ENCODE results near the gene UTP25.

DNA sequence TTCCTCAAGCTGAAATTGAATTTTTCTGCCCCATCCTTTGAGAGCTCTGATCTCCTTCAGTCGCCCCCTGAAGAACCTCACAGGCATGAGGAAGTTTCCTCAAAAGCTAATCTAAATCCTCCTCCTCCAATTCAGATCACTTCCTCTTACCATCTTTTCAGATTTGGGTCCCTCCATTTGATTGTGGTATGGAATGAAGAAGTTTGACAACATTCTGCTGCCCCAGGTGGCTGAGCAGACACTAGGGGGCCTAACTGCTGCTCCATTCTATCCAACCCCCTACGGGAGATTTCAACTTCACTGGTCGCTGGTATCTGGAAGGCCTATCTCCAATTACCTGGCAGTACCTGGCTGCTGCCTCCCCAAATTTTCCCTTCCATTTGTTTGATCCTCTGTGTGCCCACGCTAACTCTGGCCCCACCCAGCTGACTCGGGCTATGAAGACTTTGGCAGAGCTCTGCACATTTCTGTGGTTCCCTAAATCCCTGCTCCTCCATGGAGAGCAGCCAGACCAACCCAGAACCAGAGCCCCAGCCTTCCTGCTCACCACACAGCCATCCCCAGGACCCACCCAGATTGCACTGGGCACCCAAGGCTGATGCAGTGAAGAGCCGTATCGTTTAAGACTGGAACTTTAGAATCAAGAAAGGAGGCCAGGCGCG lies 29.7 kb upstream of the UTP25 start:
- TF ChIP-seq, protein P1, sequence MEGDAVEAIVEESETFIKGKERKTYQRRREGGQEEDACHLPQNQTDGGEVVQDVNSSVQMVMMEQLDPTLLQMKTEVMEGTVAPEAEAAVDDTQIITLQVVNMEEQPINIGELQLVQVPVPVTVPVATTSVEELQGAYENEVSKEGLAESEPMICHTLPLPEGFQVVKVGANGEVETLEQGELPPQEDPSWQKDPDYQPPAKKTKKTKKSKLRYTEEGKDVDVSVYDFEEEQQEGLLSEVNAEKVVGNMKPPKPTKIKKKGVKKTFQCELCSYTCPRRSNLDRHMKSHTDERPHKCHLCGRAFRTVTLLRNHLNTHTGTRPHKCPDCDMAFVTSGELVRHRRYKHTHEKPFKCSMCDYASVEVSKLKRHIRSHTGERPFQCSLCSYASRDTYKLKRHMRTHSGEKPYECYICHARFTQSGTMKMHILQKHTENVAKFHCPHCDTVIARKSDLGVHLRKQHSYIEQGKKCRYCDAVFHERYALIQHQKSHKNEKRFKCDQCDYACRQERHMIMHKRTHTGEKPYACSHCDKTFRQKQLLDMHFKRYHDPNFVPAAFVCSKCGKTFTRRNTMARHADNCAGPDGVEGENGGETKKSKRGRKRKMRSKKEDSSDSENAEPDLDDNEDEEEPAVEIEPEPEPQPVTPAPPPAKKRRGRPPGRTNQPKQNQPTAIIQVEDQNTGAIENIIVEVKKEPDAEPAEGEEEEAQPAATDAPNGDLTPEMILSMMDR (IDR thresholded peaks at IDR 0.05): no peak
- no peak for TF ChIP-seq ZFX (IDR thresholded peaks at IDR 0.05; ENCODE audit: borderline replicate concordance)

Data from 22Rv1 (cell line).